Esophagus muscularis mucosa (tissue), 4 donors: ENCODE measurements around the gene TBC1D10B. TPM values are rescaled to one million over a fixed set of nuclear protein-coding genes. Genes with fewer than 3 reads are reported as not detected.
A peak's percentile ranks its signal among the peaks of the same experiment; 100 is the strongest.

Experiments
- DNase-seq: peaks from one replicate; pipeline ENCODE4 v3.0.0-alpha.2; 2017; ENCODE audit errors: extremely low spot score
- H3K27ac ChIP-seq, 4 donors: fragments of 200-600 bp; sonication (generic); replicated peaks in 1 of 4; 1 replicate in 3 of 4; 2 replicates in 1 of 4; pipeline ENCODE4 v1.5.1; 2016 to 2019; ENCODE audit warnings: mild to moderate bottlenecking in 1 of 4
- H3K27me3 ChIP-seq, 4 donors: fragments of 200-600 bp; sonication (generic); one replicate each; pipeline versions ENCODE4 v1.5.1 to v1.6.0; 2016 to 2019
- H3K36me3 ChIP-seq, 4 donors: fragments of 200-600 bp; sonication (generic); one replicate each; pipeline ENCODE4 v1.5.1; 2016 to 2019
- H3K4me1 ChIP-seq, 4 donors: fragments of 200-600 bp; sonication (generic); one replicate each; pipeline ENCODE4 v1.5.1; 2016 to 2019
- H3K4me3 ChIP-seq, 4 donors: fragments of 200-600 bp; sonication (generic); 1 replicate in 2 of 4; 2 replicates in 2 of 4; pipeline ENCODE4 v1.5.1; 2016 to 2019; ENCODE audit warnings: mild to moderate bottlenecking in 4 of 4, moderate library complexity in 1 of 4
- H3K9me3 ChIP-seq, 4 donors: fragments of 200-600 bp; sonication (generic); 1 replicate in 3 of 4; 2 replicates in 1 of 4; pipeline ENCODE4 v1.5.1; 2016 to 2019
- EP300 ChIP-seq: sonication (generic); formaldehyde crosslinking; IDR thresholded peaks from one replicate; pipeline ENCODE4 v1.6.1; 2017; ENCODE audit warnings: antibody characterized with exemption
- POLR2A ChIP-seq: fragments of 450-650 bp; IDR thresholded peaks from one replicate; pipeline ENCODE4 v1.6.1; 2017; ENCODE audit warnings: antibody characterized with exemption, moderate library complexity, mild to moderate bottlenecking, low read depth
- POLR2AphosphoS5 ChIP-seq, 2 donors: sonication (generic); formaldehyde crosslinking; IDR thresholded peaks; one replicate each; pipeline ENCODE4 v1.6.1; 2017; ENCODE audit warnings: antibody characterized with exemption in 2 of 2
- WGBS: methylation state at CpG from one replicate; pipeline ENCODE4 v1.1.5; 2018; 5-methylcytosine and 5-hydroxymethylcytosine counted together
- intact Hi-C: fragments of 100-400 bp; cut with DNase I; formaldehyde crosslinking; loops from one replicate; pipeline ENCODE4 v1.15.1; 2023
- total RNA-seq, 4 donors: library from RNA; depleted of rRNA; stranded (reverse); fragments of >200 nt; gene quantifications; one replicate each; pipeline versions ENCODE4 v1.1.0 to v1.2.1, GENCODE V29; 2016
- TF ChIP-seq, protein P1 (sequence below), 3 experiments: fragments of 200-600 bp in 2 of 3; fragments of 450-650 bp in 1 of 3; sonication (generic) in 2 of 3; IDR thresholded peaks; one replicate each; pipeline ENCODE4 v1.5.1; 2017 to 2019; ENCODE audit warnings: antibody characterized with exemption in 3 of 3, mild to moderate bottlenecking in 2 of 3, moderate library complexity in 1 of 3

Gene TBC1D10B
- total RNA-seq, 4 donors from 2014 or later = 21.2 to 41.5 (median 29.4) TPM

DNA sequence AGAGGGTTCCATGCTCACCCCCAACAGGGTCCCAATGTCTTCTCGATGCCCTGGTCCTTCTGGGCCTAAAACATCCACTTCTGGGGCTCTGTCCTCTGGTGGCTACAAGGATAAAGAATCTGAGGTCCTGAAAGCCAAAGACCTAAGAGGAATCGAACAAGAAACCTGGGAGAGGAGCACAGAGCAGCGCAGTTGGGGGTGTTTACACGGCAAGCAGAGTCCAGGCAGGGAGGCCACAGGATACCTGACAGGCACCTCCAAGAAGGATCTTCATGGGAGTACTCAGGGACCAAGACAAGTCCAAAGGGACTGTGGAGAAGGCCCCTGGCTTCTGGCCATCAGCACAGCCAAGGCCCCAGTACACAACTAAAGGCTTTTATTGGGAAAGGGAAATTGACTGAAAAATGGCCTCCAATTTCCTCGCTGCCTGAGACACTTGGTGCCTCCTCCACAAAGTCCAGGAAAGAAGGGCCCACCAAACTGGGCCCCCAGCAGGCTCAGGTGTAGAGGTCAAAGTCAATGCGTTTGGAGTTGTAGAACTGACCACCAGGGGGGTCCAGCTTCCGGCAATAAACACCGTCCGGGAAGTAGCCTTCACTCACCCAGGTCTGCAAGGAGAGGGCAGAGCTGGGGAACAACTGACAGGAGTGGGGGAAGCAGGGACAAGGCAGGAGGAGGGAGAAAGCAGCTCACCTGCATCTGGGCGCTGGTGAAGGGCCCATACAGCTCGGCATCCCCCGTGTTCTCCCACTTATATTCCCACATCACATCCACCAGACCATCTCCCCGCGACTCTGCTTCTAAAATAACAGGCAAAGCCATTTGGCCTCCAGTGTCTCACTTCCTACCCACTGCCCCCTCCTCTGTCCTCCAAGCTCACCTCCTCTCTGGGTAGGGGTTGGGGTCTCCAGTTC, 17.5 kb downstream of the TBC1D10B start:
- H3K4me1 ChIP-seq = peaks cover 39 to 58% (median 52%) of the 10 kb centered on the region in 4 donors
- H3K4me3 ChIP-seq = no peak overlapping the region
- no peaks in the 10 kb centered on the region for H3K9me3 ChIP-seq
- H3K36me3 ChIP-seq = peaks cover 16 to 57% (median 46%) of the 10 kb centered on the region in 4 donors
- H3K27me3 ChIP-seq = no peaks in the 10 kb centered on the region
- intact Hi-C loops = loop anchor here (10.0 kb wide), 1 partner anchor 52 kb away; the partner anchor contains the start of gene ZNF771
- peak overlapping the region; percentile 78 to 99 (median 92) for H3K27ac ChIP-seq
- TF ChIP-seq POLR2A = no peak
- TF ChIP-seq, protein P1, sequence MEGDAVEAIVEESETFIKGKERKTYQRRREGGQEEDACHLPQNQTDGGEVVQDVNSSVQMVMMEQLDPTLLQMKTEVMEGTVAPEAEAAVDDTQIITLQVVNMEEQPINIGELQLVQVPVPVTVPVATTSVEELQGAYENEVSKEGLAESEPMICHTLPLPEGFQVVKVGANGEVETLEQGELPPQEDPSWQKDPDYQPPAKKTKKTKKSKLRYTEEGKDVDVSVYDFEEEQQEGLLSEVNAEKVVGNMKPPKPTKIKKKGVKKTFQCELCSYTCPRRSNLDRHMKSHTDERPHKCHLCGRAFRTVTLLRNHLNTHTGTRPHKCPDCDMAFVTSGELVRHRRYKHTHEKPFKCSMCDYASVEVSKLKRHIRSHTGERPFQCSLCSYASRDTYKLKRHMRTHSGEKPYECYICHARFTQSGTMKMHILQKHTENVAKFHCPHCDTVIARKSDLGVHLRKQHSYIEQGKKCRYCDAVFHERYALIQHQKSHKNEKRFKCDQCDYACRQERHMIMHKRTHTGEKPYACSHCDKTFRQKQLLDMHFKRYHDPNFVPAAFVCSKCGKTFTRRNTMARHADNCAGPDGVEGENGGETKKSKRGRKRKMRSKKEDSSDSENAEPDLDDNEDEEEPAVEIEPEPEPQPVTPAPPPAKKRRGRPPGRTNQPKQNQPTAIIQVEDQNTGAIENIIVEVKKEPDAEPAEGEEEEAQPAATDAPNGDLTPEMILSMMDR (IDR thresholded peaks at IDR 0.05) = no peak
- WGBS = 80% methylated on average over 14 of the region's 14 CpGs
- no peak for DNase-seq

- intact Hi-C loops = loop anchor here (10.0 kb wide), 1 partner anchor 53 kb away; the partner anchor contains the start of gene ZNF771
- Histone ChIP-seq H3K27me3 (no peaks in the 10 kb centered on the region), H3K9me3 (no peaks in the 10 kb centered on the region), H3K36me3 (peaks cover 16 to 48% (median 39%) of the 10 kb centered on the region in 4 donors), H3K27ac (peak overlapping the region; percentile 78 to 99 (median 92)), H3K4me1 (peaks cover 39 to 52% (median 51%) of the 10 kb centered on the region in 4 donors), H3K4me3 (peak overlapping the region in 1 of 4 donors; percentile 7)
- 26% methylated on average over 5 of the region's 11 CpGs for WGBS
- TF ChIP-seq, protein P1 (IDR thresholded peaks at IDR 0.05) = no peak
- TF ChIP-seq POLR2AphosphoS5 (IDR thresholded peaks at IDR 0.05) (peak; percentile 77 to 84), EP300 (no peak), POLR2A (no peak)
- DNase-seq = peak; percentile 93
Measured at GRCh38 chr16:30351586-30352419, 18.5 kb downstream of the TBC1D10B start.

- 91% methylated on average over 15 of the region's 15 CpGs for WGBS
- Histone ChIP-seq H3K27ac (peak overlapping the region in 2 of 4 donors; percentile 78 to 91), H3K36me3 (peaks cover 16 to 45% (median 38%) of the 10 kb centered on the region in 4 donors), H3K4me1 (peaks cover 36 to 45% (median 43%) of the 10 kb centered on the region in 4 donors), H3K9me3 (no peaks in the 10 kb centered on the region), H3K4me3 (no peak overlapping the region), H3K27me3 (no peaks in the 10 kb centered on the region)
- intact Hi-C loops = loop anchor here (10.0 kb wide), 1 partner anchor 54 kb away; the partner anchor contains the start of gene ZNF771
- no peak for DNase-seq
- TF ChIP-seq POLR2AphosphoS5 (IDR thresholded peaks at IDR 0.05) (no peak), EP300 (no peak), POLR2A (no peak)
- TF ChIP-seq, protein P1 (IDR thresholded peaks at IDR 0.05) = no peak
Measured at GRCh38 chr16:30351001-30351441, 19.3 kb downstream of the TBC1D10B start.

GRCh38 chr16:30350134-30350871, 20.0 kb downstream of the TBC1D10B start:
- WGBS = 71% methylated on average over 3 of the region's 3 CpGs
- intact Hi-C loops = loop anchor here (10.0 kb wide), 1 partner anchor 54 kb away; the partner anchor contains the start of gene ZNF771
- Histone ChIP-seq H3K27me3 (no peaks in the 10 kb centered on the region), H3K9me3 (no peaks in the 10 kb centered on the region), H3K4me3 (no peak overlapping the region), H3K27ac (no peak overlapping the region), H3K36me3 (peaks cover 16 to 45% (median 38%) of the 10 kb centered on the region in 4 donors), H3K4me1 (peaks cover 32 to 38% (median 36%) of the 10 kb centered on the region in 4 donors)
- DNase-seq = no peak
- no peak for TF ChIP-seq EP300
- no peak for TF ChIP-seq POLR2A
- TF ChIP-seq POLR2AphosphoS5 (IDR thresholded peaks at IDR 0.05) = no peak
- TF ChIP-seq, protein P1 (IDR thresholded peaks at IDR 0.05) = no peak
